DMS53 treated with DMSO at 0.1 percent for 48 hours (cell line): Measurements from ENCODE around the gene TBC1D20.
A peak's percentile ranks its signal among the peaks of the same experiment; 100 is the strongest.
"Not testable (repeated sequence)": the region's sequence is repeated elsewhere in the genome, so short reads cannot be mapped to it uniquely, and the experiment has no call there.

Experiments used
- DNase-seq: peaks from one replicate; lab custom pipeline; 2025; ENCODE audit not compliant: unreplicated experiment; lab: John Stamatoyannopoulos, UW

The TBC1D20 gene, protein sequence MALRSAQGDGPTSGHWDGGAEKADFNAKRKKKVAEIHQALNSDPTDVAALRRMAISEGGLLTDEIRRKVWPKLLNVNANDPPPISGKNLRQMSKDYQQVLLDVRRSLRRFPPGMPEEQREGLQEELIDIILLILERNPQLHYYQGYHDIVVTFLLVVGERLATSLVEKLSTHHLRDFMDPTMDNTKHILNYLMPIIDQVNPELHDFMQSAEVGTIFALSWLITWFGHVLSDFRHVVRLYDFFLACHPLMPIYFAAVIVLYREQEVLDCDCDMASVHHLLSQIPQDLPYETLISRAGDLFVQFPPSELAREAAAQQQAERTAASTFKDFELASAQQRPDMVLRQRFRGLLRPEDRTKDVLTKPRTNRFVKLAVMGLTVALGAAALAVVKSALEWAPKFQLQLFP

DNA sequence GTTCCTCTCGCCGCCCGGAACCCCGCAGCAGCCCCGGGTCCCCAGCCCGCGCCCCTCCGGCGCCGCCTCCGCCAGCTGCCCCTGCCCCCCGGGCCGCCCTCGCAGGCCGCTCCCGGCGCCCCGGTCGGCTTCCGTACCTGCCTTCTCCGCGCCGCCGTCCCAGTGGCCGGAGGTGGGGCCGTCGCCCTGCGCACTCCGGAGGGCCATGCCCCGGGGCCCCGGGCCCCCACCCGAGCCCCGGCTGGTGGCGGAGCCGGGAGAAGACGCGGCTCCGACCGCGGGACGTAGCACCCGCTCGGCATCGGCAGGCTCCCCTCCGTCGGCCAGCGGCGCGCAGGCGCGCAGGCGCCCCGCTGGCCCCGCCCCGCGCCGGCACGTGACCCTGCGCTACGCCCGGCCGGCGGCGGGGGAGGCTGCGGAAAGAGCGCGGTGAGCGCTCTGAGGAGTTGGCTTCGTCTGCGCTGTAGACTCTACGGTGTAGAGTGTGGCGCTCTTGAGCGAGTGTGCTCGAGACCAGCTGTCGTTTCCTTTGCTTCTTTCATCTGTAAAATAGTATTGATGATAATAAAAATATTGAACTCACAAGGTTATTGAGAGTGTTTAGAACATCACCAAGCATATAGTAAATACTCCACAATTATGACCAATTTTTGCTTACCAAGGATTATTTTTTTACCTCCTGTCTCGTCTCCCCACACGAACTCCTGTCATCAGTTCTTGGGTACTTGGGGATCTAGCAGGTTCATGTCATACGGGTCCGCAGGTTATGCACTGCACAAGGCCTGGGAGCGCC is at the start of gene TBC1D20:
Gene TBC1D20, minus strand, starts transcription at position 335 of the 793 bp plus-strand sequence. Its CDS starts 128 bp downstream, at position 207.
- DNase-seq, result peak; percentile 82

DNA sequence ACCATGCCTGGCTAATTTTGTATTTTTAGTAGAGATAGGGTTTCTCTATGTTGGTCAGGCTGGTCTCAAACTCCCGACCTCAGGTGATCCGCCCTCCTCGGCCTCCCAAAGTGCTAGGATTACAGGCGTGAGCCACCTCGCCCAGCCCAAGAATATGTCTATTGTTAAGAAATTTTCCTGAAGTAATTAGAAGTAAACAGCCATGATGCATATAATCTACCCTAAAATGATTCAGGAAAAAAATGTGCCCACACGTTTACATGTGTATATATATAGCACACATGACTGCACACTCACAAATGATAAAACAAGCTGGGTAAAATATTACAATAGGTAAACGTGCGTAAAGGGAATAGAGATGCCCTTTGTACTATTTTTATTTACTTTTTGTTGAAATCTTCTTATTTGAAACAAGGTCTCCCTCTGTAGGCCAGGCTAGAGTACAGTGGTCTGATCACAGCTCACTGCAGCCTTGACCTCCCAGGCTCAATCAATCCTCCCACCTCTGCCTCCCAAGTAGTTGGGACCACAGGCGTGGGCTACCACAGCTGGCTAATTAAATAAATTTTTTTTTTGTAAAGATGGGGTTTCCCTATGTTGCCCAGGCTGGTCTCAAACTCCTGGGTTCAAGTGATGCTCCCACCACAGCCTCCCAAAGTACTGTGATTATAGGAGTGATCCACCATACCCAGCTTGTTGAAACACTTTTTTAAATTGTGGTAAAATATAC is 48.2 kb upstream of the TBC1D20 start:
- not testable (repeated sequence) for DNase-seq

DNA sequence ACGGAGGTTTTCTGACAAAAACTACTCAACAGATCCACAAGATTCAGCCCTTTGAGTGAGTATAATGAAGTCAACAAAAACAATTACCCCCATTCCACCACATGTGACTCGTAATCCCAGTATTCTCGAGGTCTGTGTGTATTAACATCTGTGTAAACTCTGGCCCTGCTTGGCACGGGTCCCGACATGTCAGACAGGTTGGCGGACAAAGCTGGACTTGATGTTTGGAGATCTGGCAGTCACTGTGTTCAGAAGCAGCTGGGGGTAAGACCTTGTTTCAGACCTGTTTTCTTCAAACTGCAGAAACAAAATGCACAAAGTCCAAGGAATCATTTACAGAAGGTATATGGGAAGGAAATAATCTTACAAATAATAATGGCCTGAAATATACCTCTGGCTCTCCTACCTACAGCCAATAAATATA is 46.0 kb upstream of the TBC1D20 start:
- DNase-seq, result not testable (repeated sequence)

DNA sequence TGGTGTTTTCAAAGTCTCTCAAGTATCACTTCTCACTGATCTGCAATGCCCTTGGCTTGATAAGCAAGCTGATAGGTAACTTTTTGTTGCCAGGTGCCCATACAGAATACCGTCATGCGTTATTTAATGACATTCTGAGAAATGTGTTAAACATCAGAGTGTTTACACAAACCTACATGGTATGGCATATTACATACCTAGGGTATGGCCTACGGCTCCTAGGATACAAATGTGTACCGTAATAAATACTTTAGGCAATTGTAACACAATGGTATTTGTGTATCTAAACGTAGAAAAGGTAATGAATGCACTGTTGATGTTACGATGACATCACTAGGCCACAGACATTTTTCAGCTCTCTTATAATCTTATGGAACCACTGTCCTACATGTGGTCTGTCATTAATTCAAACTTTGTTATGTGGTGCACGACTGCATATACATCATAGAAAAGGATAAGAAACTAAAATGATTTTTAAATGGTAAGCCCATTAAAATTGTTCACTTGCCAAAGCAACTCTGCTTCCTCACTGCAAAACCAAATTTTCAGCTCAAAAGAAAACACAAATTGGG is 45.5 kb upstream of the TBC1D20 start:
- DNase-seq, result no peak

DNA sequence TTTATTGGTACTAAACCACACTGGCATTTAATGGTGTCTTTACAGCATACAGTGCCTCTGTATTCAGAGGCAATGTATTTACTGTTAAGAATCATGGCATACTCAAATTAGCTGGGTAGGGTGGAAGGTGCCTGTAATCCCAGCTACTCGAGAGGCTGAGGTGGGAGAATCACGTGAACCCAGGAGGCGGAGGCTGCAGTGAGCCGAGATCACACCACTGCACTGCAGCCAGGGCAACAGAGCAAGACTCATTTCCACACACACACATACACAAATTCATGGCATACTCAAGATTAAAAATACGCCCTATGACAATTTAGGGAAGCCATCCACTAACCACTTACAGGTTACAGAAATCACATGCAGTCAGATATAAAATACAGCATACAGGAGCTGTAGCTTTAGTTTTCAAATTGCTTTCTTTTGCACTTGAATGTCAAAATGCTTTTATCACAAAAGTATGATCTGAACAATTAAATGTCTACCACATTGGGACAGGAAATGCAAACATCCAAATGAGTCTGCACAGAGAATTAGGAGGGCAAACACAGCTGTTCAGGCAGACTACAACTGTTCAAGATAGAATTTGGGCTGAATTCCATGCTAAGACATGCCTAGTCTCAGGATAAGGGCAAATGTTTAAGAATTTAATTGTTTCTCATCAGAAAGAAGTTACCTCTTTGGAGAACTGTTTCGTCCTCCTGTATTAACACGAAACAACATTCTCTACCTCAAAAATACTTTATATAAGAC is 44.8 kb upstream of the TBC1D20 start:
- no peak for DNase-seq

DNA sequence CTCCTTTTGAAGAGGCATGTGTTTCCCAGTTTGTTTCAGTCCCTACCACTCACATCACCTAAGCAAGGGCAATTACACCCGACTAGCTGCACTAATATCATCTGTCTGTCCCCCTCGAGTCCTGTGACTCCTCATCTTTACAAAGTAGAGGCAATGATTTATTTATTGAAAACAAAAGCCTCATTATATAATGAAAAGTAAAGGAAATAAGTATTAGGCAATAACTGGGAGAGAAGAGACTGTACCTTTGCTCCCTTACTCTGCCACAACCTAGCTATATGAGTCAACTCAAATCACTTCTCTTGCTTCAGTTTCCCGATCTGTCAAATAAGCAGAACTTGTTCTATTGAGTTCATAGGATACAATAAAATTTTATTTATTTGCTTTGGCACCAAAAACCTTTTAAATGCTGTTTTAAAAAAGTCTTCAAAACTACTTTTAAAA is 42.3 kb upstream of the TBC1D20 start:
- DNase-seq, result no peak

DNA sequence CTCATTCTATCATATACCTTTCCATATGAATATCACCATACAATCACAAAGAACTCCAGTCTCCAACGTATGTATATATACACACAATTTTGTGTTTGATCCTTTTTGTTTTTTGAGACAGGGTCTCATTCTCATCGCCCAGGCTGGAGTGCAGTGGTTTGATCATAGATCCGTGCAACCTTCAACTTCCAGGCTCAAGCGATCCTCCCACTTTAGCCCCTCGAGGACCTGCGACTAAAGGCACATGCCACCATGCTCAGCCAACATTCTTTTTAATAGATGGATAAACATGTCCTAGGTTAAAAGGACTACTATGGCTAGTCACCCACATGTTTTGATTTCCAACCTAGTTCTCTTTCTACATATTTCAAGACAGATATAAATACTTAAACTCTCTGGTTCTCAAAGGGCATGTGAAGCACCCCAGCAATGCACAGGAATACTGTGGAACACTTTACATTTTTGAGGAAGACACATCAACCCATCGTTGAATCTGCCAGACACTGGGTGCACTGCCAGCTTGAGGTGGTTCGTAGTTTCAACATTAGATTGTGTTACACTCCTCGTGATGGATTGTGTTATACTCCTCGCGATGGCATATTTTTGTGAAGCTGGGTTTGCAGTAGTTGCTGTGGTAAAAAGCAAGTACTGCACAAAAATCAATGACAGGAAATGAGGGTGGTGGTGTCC is 40.9 kb upstream of the TBC1D20 start:
- no peak for DNase-seq

DNA sequence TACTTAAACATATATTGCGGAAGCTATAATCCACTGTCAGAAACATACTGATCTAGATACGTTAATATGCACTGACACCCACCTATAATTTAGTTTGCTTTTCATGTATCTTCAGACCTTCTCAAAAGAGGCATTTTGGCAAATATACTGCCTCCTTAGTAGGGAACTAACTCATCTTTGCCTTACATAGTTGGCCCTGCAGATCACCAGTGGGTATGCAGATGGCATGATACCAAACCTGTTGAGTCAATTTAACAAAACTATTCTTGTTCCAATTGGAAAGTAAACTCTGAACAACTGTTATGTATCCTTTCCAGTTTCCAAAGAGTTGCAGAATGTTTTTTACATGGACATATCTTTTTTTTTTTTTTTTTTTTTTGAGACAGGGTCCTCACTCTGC is 35.6 kb upstream of the TBC1D20 start:
- DNase-seq, result no peak

DNA sequence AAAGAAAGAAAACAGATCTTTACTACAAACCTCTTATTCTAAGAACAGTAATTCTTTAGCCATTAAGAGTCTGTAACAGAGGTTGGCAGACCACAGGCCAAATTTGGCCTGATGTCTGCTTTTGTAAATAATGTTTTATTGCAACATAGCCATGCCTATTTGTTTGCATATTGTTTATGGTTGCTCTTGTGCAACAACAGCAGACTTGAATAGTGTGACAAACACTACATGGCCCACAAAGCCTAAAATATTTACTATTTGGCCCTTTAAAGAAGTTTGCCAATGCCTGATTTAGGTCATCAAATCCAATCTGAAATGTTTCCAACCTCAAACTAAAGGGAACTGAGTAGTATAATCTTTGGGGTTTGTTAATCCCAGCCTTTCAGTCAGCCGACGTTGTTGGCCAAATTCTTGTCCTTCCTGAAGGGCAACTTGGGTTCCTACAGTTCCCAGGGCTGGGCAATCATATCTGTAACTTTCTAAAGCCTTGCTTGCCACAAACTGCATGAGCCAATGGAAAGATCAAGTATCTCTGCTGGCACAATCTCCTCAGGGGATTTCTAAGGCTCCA is 33.9 kb upstream of the TBC1D20 start:
- no peak for DNase-seq

DNA sequence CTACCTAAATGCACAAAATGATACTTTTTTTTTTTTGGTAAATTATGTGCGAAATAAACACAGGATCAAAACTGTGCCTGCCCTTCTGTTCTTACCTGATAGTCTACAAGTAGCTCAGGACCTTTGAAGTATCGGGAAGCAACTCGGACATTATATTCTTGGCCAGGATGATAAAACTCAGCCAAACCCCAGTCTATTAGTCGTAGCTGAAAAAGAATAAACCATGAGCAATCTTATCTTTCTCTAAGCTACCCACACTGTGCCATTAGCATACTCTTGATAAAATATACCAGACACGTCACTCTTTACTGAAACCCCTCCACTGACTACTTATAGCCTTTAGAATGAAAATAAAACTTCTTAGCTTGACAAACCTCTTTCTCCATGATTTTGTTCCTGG is 29.8 kb upstream of the TBC1D20 start:
- DNase-seq, result no peak

DNA sequence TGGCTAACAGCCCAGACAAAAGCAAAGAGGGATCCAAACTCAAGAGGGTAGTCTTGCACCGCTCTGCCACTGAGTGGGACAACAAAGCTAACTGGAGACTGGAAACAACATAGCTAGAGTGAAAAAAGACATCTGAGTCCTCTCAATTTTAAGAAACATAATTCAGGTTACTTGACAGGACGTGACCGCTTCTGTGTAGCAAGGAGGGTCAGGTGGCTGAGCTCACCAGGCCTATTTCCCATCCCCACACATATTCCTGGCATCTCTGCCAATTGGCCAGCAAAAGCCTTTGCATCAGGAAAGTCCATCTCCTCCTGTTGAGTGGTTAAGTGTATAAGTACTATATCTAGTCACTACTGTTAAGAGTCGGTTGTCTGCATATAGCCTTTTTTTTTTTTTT is 25.3 kb upstream of the TBC1D20 start:
- no peak for DNase-seq

DNA sequence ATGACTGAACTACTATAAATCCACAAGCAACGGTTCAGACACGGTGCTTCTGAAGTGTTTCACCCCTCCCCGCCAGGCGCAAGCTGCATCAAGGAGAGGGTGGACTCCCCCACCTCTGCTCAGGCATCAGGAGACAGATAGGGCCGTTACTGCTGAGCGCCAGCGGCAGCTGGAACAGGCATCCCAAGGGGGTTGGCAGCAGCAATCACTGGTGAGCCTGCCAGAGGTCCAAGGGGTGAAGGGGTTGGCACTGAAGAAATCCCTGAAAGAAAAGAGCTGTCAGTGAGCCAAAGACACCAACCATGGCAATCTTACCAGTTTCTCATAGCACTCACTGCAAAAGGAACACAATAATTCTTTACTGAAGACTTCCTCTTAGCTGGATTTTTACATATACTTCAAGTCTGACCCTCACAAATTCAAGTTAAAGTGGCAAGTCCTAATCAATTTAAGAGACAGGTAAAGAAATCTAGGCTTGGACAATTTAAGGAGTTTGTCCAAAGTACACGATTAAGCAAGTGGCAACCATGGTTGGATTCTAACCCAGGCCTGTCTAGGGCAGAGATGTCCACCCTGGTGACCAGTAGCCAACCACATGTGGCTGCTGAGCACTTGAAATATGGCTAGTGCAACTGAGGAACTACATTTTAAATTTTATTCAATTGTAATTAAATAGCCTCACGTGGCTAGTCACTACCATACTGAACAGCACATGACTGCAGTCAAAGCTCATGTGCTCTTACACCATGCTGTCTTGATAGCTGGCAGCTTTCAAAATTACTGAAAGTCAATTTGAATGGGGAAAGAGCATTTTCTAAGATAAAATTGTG is 21.7 kb upstream of the TBC1D20 start:
- DNase-seq, result no peak

DNA sequence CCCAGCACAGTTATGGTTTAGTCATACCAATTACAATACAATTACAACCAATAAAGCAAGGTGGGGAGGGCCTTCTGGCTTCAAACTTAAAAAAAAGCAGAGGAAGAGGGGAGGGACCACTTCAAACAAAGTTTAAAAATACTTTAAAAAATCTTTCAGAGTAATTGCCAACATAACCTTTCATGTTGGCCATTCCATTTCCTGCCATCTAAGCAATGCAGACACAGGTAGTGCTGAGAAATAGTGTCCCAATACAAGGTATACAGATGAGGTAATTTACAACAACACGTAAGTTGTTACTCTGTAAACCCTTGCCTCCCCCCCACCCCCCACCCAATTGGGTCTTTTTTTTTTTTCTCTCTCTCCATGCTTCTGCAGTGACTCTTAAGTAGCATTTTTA is 18.8 kb upstream of the TBC1D20 start:
- no peak for DNase-seq

DNA sequence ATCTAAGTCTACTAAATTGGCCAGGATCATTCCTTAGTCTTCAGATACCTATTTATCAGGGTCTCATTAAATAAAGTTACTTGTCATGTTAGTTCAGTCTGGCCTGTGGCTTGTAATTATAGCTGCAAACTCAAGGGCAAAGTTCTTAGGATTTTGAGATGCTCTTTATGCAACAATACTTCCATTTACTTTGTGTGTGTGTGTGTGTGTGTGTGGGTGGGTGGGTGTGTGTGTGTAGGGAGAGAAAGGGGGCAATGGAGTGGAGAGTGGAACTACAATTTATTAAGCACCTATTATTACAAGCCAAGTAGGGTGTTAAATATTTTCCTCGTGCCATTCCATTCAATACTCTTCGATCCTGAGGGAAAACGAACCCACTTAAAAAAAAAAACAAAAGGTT is 17.7 kb upstream of the TBC1D20 start:
- DNase-seq, result no peak

DNA sequence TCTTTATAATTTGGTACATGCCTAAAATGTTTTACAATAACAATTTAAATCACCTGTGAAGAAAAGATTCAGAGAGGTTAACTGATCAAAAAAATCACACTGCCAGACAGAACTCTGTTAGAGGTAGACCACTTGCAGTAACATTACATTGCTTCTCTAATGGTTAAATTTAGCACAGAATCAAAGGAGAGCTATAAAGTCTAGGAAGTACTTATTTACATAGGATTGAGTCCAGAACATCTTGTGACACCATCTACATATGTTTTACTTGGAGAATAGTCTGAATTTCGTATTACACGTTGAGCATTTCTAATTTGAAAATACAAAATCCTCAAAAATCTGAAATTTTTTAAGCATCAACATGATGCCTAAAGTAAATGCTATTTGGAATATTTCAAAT is 17.2 kb upstream of the TBC1D20 start:
- no peak for DNase-seq

DNA sequence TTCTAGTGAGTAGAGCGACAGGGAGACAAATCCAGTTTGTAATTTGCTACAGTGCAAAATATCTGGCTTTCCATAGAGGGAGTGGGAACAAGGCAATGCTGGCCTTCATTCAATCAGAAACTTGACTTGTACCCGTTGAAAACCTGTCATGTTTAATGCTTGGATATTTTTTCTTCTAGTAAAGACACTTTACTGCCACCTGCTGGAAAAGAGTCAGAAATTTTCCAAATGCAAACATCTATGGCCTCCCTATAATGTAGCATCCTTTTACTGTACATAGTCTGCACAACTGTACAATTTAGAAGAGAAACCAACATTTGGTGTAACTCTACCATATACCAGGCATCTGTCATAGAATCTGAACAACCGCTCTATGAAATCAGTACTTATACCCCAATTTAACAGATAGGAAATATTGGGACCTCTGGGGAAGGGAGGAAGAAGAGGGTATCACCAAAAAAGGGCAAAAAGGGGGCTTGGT is 16.7 kb upstream of the TBC1D20 start:
- peak; percentile 79 for DNase-seq

DNA sequence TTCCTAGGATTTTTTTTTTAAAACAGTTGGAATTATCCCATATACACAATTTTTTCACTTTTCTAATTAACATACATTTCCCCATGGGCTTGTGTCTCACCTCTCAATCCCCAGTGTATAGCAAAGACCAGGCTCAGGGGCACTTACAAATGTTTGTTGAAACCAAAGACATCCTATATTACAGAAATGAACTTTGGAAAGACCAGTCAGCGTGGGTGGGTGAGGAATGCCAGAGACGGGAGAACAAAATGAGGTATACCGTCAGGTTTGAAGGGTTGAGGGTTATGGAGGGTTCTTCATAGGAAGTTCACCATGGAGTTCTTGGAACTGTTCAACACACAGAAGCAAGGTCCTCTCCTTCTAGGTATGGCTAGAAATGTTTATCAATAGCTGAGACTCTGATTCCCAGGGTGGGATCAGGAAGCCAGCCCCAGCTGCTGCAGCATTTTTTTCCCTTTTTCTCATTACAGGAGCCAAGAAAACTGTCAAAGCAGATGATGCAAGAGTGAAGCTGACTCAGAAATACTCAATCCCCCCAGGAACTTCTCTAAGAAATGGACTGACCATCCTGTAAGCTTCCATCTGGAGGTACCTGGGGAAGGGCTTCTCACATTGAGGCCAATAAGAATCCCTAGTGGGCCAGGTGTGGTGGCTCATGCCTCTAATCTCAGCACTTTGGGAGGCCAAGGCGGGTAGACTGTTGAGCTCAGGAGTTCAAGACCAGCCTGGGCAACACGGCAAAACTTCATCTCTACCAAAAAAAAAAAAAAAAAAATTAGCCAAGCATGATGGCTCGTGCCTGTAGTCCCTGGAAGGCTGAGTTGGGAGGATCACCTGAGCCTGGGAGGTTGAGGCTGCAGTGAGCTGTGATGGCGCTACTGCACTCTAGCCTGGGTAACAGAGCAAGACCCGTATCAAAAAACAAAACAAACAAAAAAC is 15.9 kb upstream of the TBC1D20 start:
- DNase-seq, result no peak
